ENCODE data around the gene CSTF1.
"Not testable (repeated sequence)": the region's sequence is repeated elsewhere in the genome, so short reads cannot be mapped to it uniquely, and the experiment has no call there.

CSTF1 gene

DNA sequence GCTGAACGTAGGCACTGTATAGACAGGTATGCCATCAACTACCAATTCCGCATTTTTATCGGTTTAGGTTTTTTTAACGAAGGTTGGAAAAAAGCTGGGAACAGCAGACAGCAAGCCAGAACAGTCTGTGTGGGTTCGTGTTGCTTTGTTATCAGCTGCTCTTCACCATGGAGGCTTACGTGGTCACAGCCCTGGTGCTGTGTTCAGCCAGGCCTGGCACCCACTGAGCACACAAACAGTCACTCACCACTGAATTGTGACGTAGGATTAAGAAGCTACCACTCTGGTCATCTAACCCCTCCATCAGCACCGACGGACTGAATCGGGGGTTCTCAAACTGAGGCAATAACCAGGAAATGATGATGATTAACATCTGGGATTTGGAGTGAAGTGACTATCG is 20.5 kb upstream of the CSTF1 start:
- DNase-seq, result no peak

DNA sequence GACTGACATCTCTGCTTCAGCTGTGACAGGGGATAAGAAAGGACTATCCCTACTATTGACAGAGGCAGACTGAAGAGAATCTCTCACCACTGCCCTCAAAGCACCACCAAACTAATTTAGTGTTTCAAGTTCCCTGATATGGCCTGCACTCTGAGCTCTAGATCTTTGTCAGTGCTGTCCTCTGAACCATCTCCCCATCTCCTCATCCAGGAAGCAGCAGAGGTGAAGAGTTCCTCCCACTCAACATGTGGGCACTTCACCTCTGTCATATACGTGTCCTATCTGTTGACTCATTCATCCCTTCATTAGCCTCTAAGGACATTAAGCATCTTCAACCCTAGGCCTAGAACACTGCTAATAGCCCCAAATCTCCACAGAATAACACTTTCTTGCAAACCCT is 19.6 kb upstream of the CSTF1 start:
- DNase-seq, result no peak

DNA sequence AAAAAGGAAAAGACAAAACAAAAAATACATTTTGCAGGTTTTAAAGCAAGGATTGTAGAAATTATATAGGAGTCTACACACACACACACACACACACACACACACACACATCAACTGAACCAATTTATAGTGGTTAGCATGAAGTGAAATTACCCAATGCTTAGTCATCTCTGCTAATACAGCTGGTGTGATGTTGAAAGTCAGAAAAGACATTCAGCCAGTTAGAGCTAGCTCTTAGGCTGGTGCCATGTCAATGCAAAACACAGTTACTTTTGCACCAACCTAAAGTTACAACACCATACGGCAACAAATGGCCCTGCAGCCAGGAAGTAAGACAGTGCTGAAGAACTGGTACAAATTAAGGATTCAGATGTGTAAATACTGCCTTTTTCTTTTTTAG is 18.5 kb upstream of the CSTF1 start:
- no peak for DNase-seq

DNA sequence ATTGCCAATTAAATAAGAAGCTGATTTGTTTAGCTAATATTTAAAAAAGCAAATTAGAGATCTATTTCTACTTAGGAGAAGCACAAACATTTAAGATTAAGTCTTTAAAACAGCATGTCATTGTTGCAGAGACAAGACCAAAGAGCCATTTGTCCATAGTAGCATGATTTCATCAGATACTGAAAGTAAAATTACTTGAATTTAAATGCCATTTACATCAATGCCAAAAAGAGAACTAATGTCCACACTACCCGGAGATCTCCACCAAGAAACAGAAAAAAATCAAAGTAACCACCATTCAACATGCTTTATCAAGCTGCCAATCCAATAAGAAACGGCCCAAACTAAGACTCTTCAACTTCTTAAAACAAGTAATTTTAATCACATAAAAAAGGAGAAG is 16.1 kb upstream of the CSTF1 start:
- DNase-seq, result no peak

DNA sequence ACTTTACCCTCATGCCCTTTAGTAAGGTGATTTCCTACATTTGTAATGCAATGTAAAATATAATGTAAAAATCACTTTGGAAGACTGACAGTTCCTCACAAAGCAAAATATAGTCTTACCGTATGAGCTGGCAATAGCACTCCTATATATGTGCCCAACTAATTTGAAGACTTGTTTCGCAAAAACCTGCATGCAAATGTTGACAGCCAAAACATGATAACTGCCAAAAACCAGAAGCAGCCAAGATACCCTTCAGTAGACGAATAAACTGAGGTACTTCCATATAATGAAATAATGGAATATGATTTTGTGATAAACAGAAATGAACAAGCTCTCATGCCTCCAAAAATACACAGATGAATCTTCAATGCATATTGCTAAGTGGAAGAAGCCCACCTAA is 14.1 kb upstream of the CSTF1 start:
- DNase-seq, result no peak

DNA sequence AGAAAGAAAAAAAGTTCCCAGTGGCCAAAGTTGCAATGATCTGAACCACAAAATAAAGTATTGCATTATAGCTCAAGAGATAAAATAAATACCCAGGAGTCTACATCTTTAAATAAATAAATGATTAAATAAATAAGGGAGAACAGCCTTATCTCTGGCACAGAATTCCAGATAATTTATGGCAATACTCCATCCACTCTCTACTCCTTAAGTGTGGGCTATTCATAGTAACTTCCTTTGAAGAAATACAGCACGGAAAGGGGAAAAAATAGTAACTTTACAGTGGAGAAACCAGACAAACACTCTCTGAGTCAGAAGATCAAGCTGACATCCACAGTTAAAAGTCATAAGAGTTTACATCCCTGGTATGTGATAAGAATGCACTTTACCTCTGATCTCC is 12.1 kb upstream of the CSTF1 start:
- DNase-seq, result no peak

DNA sequence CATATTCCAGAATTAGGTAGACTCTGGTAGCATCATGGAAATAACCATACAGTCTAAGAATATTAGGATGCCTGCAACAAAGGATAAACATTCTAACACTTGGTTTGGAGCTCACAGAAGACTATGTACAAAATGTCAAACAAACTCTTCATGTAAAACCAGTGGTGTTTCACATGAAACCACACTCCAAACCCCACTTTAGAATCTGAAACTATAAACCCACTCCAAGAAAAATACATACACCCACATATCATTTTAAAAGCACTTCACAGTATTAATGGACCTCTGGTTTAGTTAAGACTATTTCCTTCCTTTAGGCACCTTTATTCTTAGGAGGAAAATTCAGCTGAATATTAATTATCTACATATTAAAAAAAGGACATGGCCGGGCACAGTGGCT is 10.9 kb upstream of the CSTF1 start:
- DNase-seq, result no peak

DNA sequence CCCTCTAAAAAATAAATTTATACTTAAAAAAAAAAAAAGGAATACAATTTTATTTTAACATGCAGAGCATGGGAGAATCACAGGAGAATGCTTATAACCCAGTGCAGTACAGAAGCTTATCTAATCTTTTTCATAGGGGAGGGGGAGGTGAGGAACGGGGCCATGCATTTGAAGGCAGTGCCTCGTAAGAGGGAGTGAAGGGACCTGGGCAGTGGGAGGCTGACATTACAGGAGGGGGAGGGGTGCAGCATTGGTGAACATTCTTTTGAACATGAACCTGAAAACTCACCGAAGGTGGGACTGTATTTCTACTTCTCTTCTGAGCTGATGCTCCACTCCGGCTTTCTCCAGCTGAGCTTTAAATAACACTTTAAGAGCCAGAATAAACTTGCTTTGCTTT is 9.7 kb upstream of the CSTF1 start:
- no peak for DNase-seq

DNA sequence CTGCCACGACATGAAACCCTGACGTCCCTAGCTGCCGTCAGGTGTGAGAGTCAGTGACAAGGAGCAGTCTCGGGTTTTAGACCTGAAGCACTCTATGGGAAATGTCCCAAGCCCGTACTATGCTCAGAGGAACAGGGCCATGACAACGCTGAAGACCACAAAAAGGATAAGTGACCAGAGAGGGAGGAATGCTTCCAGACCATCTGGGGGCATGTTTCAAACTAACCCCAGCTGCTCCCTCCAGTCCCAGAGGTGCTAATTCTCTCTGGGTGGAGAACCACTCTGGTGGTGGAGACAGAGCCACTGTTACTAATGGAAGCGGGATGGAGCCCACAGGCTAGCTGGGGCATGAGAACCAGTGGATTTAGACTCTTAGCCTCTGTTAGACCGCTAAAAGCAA is 9.1 kb upstream of the CSTF1 start:
- DNase-seq, result no peak

DNA sequence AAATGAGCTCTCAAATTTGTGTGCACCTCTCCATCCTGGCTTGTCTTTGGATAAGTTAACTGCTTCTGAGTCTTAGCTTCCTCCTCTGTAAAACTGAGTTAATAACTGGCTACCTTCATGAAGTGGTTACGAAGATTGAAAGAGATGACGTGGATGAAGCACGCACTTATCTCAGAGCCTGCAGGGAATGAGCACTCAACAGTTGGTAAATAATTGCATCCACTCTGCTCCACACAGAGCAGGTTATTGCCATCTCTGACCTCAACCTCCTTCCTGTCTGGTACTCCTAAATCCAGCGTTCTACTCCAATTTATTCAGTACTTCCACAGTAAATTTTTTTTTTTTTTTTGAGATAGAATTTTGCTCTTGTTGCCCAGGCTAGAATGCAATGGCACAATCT is 7.3 kb upstream of the CSTF1 start:
- no peak for DNase-seq

DNA sequence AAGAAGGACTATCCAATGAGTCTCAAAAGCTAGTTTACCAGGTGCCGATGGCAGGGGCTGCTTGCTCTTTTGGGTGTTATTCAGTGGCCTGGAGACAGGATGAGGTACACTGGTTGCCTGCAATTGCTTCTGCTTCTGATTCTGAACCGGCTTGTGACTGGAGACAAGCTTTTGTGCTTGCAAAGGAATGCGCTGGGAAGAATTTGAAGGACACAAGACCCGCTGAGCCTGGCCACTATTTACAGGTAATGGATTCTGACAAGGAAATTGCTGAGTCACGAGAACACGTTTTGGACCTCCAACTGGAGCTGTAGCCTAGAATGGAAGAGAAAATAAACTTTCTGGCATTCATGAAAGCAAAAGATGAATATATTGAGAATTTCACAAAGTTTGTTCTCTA is 6.2 kb upstream of the CSTF1 start:
- no peak for DNase-seq

DNA sequence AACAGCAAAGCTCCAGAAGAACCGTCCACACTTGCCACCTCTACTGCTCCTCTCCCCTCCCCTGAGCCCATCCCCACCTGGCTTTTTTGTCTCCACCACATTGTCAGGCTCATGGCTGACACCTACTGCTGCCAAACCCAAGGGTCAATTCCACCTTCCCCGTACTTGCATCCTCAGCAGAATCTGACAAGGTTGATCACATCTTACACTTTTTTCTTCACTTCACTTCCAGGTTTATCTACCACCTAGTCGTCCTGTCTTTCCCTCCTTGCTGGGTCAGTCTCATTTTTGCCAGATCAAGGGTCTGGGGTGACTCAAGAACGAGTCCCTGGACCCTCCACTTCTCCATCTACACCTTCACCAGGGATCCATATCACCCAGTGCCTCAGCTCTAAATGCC is 3.6 kb upstream of the CSTF1 start:
- no peak for DNase-seq

DNA sequence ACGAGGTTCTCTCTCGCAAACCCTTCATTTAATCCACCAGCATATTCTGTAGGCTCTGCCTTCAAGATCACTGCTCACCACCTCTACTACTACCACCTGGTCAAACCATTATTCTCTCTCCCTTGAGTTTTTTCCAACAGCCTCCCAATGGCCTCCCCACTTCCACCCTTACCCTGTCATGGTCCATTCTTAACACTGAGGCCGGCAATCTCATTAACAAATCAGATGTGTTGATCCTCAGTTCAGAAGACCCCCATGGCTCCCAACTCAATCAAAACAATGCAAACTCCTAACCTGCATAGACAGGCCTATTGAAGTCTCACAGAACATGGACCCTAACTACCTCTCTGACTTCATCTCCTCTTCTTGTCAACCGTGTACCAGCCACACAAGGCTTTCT is 2.6 kb upstream of the CSTF1 start:
- DNase-seq, result no peak

DNA sequence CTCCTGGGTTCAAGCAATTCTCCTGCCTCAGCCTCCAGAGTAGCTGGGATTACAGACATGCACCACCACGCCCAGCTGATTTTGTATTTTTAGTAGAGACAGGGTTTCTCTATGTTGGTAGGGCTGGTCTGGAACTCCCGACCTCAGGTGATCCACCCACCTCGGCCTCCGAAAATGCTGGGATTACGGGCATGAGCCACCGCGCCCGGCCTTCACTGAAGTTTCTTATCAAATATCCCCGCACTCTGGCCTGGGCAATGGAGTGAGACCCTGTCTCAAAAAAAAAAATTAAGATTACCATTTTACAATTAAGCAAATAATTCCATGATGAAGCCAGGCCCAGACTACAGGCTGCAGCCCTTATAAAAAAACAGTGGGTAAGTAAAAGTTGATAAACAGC is 2.0 kb upstream of the CSTF1 start:
- not testable (repeated sequence) for DNase-seq

DNA sequence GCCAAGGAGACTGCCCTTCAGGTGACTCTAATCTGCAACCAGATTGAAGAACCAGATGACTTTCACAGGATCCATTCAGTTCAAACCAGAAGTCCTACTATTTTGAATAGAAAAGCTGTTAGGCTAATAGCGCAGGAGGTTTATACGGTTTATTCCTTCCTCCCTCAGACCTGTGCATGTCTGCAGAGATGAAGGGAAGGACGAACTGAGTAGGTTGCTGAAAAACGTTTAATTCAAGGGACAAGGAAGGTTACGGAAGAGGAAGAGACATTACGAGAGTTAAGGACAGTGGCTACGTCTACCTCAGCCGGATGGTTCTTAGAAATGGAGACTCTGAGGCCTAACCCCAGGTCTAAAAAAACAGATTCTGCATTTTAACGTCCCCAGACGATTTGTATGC is 1.4 kb upstream of the CSTF1 start:
- no peak for DNase-seq

DNA sequence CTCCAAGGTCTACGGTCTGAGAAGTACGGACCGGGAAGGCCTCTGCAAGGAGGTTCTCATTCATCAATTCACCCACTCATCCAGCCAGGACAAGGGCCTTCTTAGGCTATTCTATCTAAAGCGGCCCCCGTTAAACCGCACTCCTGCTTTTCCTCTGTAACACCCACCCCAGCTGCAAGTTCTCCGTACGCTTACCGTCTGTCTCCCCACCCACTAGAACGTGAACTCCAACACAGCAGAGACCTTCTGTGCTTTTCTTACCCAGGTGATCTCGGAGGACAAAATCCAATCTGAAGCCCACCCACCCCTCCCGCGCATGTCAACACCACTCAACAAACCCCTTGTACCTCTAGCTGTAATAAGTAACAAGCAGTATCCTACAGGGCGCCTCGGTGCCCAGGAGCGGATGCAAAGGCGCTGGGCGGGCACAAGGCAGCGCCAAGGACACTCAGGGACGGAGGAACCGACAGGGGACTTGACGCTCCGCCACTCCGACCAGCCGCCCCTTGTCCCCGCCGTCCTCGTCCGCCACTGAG is 781 bp upstream of the CSTF1 start:
- DNase-seq, result no peak

DNA sequence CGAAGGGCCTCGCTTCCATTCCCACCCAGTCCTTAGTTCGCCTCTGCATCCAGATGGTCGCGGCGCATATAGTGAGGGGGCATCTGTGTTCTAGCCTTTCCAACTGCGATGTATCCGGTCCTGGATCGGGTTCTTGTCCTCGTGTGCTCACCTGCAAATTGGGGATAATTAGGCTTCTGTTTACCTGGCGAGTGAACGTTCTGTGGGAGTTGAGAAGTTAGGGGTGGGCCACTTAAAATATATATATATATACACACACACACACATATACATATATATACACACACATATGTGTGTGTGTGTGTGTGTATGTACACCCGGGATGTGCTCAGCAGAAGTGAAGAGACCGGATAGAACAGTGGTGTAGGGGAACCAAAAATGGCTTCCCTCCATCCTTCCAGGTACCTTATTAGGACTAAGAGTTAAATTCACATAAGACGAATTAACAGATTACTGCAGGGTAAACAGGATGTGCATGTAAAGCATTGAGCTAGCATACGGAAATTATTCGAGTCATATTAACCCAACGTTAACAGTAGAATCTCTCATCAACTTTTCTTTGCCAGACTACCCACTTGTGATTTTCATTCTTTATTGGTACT is 537 bp downstream of the CSTF1 start:
- DNase-seq, result no peak

DNA sequence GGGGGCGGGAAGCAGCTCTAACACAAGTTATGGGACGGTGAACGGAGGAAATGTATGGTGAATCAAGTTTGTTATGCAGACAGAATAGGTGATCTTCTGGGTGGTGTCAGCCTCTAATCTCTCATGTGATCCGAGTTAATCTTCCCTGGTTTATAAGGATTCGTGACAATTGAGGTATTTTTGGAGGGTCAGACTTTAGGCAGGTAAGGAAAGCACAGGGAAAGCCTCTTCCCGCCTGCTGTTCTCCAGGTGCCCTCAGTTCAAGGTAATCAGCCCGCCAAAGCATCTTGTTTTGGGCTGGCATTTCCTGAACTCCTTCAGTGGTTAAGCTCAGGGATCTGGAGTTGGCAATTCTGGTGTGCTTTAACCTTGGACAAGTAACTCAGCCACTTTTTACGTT is 1.2 kb downstream of the CSTF1 start:
- no peak for DNase-seq

DNA sequence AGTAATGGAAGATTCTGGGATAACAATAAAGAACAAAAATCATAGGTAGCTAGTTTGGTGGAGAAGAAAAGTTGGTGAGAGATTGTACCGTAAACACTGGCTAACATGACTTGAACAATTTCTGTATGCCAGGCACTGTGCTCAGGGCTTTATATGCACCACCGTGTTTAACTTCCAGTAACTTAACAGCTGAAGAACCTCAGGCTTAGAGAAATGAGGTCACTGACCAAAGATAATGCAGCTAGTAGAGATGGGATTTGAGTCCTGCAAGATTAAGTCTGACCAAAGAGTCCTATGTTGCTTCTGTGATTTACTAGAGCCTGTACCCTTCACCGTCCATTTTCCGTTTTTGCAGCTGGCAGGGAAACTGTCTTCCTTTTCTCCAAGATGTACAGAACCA is 2.7 kb downstream of the CSTF1 start:
- no peak for DNase-seq

DNA sequence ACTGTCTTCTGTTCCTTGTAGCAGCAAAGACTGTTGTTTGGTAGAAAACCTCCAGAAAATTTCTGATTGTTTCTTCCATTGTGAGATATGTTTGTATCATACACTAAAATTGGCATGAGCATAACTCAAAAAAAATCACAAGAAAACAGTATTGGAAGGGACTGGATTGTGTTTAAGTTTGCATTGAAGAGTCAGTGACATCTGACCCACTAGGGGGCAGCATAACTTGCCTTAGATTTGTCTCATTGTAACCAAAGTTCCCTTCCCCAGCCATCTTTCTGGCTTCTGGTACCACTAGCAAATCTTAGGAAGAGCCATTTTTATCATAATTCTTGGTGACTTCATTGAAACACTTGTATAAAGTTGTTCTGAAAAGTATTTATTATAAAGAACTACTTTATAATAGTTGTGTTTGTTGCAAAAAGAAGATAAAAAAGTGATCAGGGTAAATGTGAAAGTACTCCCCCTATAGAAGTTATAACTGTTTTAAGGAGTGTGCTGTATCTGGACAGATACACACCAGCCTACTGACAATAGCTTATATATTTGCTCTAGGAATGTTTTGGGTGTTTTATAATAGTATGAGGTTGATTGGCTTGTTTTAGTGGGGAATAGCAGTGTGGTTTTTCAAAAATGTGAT is 7.7 kb downstream of the CSTF1 start:
- DNase-seq, result peak; percentile 68

DNA sequence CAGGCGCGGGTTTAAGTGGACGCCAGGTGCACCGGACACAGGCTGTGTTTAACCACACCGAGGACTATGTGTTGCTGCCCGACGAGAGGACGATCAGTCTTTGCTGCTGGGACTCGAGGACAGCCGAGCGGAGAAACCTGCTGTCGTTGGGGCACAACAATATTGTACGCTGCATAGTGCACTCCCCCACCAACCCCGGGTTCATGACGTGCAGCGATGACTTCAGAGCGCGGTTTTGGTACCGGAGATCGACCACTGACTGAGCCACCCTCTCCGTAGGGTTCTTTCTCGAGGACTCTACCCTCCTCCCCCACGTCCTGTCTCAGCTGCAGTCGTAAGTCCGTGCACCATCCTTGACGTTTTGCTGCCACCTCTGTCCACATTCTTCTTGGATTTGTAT is 11.0 kb downstream of the CSTF1 start:
- DNase-seq, result no peak

DNA sequence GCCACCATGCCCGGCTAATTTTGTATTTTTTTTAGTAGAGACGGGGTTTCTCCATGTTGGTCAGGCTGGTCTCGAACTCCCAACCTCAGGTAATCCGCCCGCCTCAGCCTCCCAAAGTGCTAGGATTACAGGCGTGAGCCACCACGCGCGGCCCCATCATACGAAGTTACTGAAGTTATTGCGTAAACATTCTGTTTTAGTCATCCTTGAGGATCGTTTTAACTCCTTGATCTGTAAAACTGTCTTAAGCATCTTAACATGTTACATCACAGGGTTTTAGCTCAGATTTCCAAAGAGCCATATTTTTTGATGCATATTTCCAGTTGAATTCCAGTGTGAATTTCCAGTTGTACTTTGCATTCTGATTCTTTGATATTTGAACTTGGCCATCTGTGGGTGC is 12.9 kb downstream of the CSTF1 start:
- not testable (repeated sequence) for DNase-seq

DNA sequence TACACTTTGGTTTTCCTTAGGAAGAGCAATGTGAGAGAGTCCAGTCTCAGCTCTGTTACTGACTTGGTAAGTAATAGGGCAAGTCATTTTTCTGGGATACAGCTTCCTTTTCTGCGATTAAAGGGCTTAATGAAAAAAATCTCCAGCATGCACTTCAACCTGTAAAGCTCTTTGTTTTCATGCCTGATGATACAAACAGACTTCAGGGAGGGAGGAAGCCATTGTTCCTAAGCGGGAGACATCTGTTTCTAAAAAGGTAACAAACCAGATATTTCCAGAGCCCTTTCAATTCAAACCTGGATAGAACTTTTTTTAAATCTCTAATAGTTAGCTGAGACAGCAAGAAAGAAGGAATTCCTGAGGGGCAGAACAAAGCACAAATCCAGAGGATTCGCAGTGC is 14.5 kb downstream of the CSTF1 start:
- DNase-seq, result no peak

DNA sequence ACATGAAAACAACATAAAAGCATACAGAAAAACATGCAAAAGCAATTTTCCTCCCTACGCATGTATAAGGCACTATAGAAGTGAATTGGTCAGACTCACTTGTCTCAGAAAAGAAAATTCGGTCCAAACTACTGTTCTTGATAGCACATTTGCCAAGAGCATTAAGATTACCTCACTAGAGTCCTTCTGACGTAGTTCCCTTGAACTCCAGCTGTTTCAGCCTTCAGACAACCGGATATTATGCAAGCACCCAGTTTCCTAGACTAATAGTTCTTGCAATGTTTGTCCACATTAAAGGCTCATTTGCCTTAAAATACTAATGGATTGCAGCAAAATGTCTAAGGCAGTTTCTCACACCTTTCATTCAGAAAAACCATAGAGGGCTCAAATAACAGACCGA is 17.1 kb downstream of the CSTF1 start:
- no peak for DNase-seq

DNA sequence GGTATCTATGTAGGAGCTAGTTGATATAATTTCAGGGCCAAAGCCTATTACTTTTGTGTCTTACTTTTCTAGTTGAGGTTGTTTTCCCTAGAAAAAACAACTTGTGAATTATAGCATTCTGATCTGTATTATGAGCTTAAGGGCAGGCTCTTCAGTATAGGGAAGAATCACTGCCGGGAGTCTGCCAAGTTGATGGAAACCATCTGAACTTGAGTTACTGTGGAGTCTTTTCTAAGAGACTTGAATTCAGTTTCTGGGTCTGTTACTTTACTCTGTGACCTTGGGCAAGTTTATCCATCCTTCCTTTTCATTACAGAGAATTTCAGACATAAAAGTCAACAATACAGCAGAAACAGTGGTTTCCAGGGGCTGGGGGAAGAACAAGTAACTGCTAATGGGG is 17.5 kb downstream of the CSTF1 start:
- DNase-seq, result no peak

Data from activated CD8-positive, alpha-beta memory T cell treated with anti-CD3 and anti-CD28 coated beads, Interleukin-2, amount 50 U/mL, for 4 hours (primary cell).